Fibroblast of skin of back (primary cell): Measurements from ENCODE around the gene ZNF429.
"Not testable (repeated sequence)": the region's sequence is repeated elsewhere in the genome, so short reads cannot be mapped to it uniquely, and the experiment has no call there.

Source experiments
- DNase-seq: peaks from one replicate; pipeline ENCODE4 v3.0.0-alpha.2; 2013

The ZNF429 gene

DNA sequence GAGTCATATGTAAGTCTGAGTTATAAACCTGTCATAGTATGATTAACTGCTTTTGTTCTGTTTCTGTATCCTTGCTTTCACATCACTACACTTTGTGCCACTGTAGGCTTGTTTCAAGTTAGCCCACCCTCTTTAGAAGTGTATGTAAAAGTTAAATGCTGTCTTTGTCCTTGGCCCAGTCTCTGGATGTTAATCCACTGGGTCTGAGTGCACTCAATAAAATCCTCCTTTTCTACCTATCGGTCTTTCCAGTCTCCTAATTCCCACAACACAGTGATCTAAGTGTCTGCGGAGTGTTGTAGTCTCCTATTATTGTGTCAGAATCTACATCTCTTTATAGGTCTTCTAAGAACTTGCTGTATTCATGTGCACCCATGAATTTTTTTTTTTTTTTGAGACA, 14.1 kb downstream of the ZNF429 start:
- DNase-seq, result no peak

- DNase-seq, result no peak
Measured at GRCh38 chr19:21532904-21533303, 27.5 kb downstream of the ZNF429 start.

- DNase-seq, result not testable (repeated sequence)
Measured at GRCh38 chr19:21536741-21537290, 31.4 kb downstream of the ZNF429 start.

DNA sequence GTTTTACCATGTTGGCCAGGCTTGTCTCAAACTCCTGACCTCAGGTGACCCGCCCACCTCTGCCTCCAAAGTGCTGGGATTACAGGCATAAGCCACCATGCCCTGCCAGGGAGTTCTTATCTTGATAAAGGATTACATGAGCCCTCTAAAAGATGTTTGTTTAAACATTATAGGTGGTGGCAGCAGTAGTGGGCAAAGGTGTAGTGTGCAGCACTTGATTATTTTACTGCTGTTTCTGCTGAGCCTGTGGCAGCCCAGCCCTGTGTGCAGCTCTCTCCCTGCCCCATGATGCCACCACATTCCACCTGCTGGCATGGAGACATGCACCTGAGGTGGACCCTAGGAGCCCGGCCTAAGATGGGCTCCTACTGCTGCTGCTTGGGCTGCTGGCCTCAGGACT, 54.0 kb downstream of the ZNF429 start:
- no peak for DNase-seq

GRCh38 chr19:21564406-21564805, 59.0 kb downstream of the ZNF429 start:
- no peak for DNase-seq

DNA sequence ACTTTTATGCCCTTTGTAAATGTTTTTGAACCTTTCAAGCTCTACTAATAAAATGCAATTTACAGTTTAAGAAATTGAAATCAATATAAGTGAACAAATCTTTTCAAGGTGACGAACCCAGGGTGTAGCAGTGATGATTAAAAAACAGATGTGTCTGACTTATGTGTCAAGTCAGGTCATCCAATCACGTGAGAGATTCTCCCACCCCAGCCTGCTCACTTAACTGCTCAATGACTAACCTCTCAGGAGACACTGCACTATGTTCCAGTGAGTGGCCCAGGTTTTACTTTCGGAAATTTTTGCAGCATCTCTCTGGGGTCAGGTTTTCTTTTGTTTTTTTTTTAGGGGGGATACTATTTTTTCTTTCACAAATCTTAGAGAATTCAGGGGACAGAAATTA, 60.7 kb downstream of the ZNF429 start:
- DNase-seq, result no peak

GRCh38 chr19:21567806-21568205, 62.4 kb downstream of the ZNF429 start:
- DNase-seq, result not testable (repeated sequence)

- DNase-seq, result peak; percentile 48
Measured at GRCh38 chr19:21568816-21569493, 63.6 kb downstream of the ZNF429 start.

- DNase-seq, result no peak
Measured at GRCh38 chr19:21569494-21569865, 64.1 kb downstream of the ZNF429 start.

- no peak for DNase-seq
Measured at GRCh38 chr19:21571316-21571715, 65.9 kb downstream of the ZNF429 start.

GRCh38 chr19:21574607-21575006, 69.2 kb downstream of the ZNF429 start:
- no peak for DNase-seq

DNA sequence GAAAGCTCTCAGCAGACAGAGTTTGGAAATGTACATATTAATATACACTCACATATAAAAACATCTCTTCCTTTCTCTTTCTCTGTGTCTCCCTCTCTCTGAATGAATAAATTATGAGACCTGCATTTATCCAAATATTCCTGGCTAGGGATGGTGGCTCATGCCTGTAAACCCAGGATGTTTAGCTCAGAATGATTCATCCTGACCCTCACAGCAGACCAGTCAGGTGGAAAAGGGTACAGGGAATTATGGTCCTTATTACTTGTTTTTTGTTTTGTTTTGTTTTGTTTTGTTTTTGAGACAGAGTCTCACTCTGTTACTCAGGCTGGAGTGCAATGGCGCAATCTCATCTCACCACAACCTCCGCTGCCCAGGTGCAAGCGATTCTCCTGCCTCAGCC, 71.1 kb downstream of the ZNF429 start:
- DNase-seq, result no peak

GRCh38 chr19:21580101-21580500, 74.7 kb downstream of the ZNF429 start:
- DNase-seq, result no peak

DNA sequence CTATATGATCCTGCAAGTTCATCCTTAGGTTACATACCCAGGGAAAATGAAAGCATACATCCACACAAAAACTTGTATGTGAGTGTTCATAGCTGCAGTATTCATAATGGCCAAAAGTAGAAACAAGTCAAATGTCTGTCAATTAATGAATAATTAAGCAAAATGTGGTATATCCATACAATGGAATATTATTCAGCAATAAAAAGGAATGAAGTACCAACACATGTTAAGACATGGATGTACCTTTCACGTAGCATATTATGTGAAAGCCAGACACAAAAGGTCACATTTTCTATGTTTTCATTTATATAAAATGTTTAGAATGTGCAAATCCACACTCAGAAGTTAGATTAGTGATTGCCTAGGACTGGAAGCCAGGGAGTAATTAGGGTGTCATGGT, 75.4 kb downstream of the ZNF429 start:
- no peak for DNase-seq

GRCh38 chr19:21581646-21582240, 76.3 kb downstream of the ZNF429 start:
- no peak for DNase-seq

DNA sequence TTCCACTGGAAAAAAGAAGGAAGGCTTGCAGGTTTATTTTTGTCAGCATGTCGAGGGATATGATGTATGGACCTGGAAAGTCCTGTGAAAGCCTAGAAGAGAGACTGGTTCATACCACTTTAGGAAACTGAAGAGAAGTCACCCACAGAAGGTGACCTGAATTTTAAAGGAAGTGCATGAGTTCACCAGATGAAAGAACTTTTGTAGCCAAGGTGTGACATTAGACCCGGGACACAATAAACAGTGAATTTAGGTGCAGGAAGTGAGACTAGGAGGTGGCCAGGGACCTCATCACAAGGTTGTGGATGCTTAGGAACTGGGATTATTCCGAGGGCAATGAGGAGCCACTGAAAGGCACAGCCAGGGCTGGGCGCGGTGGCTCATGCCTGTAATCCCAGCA, 79.1 kb downstream of the ZNF429 start:
- no peak for DNase-seq

GRCh38 chr19:21585281-21585890, 80.0 kb downstream of the ZNF429 start:
- DNase-seq, result no peak

GRCh38 chr19:21586311-21587116, 81.1 kb downstream of the ZNF429 start:
- no peak for DNase-seq

GRCh38 chr19:21587117-21587461, 81.7 kb downstream of the ZNF429 start:
- DNase-seq, result no peak

GRCh38 chr19:21587549-21587948, 82.1 kb downstream of the ZNF429 start:
- no peak for DNase-seq

GRCh38 chr19:21588065-21588601, 82.7 kb downstream of the ZNF429 start:
- DNase-seq, result no peak

GRCh38 chr19:21590867-21591266, 85.5 kb downstream of the ZNF429 start:
- no peak for DNase-seq

GRCh38 chr19:21593008-21593481, 87.6 kb downstream of the ZNF429 start:
- no peak for DNase-seq
